DND-41 (cell line): Measurements from ENCODE around the gene USP48.

ENCODE experiments used
- EZH2 ChIP-seq: IDR thresholded peaks from 3 replicates; pipeline ENCODE4 v1.6.1; 2012; ENCODE audit warnings: borderline replicate concordance, low read depth, mild to moderate bottlenecking, moderate library complexity, low read length, inconsistent platforms; ENCODE audit not compliant: severe bottlenecking
- TF ChIP-seq, protein P1 (sequence below): IDR thresholded peaks from 2 replicates; pipeline ENCODE4 v1.5.1; 2012; ENCODE audit warnings: borderline replicate concordance, low read length, moderate library complexity, mild to moderate bottlenecking; ENCODE audit not compliant: poor library complexity, severe bottlenecking; ENCODE audit errors: extremely low read depth

DNA sequence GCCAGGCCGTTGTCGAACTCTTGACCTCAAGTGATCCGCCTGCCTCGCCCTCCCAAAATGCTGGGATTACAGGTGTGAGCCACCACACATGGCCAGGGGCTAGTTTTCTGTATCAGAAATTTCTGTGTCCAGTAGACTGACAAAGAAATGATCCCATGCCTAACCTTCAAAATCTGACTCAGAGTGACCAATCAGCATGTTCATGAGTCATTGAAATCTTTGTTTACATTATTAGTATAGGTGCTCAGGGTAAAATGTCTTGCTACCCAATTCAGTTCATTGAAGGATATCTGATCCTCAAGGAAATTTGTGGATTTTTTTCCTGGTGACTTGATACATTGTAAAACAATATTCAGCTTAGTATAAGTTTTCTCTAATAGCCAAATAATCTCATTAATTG lies 18.2 kb upstream of the USP48 start:
- TF ChIP-seq, protein P1, sequence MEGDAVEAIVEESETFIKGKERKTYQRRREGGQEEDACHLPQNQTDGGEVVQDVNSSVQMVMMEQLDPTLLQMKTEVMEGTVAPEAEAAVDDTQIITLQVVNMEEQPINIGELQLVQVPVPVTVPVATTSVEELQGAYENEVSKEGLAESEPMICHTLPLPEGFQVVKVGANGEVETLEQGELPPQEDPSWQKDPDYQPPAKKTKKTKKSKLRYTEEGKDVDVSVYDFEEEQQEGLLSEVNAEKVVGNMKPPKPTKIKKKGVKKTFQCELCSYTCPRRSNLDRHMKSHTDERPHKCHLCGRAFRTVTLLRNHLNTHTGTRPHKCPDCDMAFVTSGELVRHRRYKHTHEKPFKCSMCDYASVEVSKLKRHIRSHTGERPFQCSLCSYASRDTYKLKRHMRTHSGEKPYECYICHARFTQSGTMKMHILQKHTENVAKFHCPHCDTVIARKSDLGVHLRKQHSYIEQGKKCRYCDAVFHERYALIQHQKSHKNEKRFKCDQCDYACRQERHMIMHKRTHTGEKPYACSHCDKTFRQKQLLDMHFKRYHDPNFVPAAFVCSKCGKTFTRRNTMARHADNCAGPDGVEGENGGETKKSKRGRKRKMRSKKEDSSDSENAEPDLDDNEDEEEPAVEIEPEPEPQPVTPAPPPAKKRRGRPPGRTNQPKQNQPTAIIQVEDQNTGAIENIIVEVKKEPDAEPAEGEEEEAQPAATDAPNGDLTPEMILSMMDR = no peak
- no peak for TF ChIP-seq EZH2
